Uterus (tissue), 2 donors: ENCODE data around the gene TANGO2.

Experiments used
- CTCF ChIP-seq, 4 experiments: fragments of 200-600 bp in 2 of 4; fragments of 450-650 bp in 2 of 4; sonication (generic) in 2 of 4; IDR thresholded peaks; one replicate each; pipeline ENCODE4 v1.5.1; 2016 to 2019; ENCODE audit warnings: antibody characterized with exemption in 4 of 4, mild to moderate bottlenecking in 2 of 4, moderate library complexity in 1 of 4
- POLR2A ChIP-seq, 2 donors: fragments of 450-650 bp; IDR thresholded peaks; one replicate each; pipeline ENCODE4 v1.6.1; 2016; ENCODE audit warnings: antibody characterized with exemption in 2 of 2, mild to moderate bottlenecking in 1 of 2, moderate library complexity in 1 of 2

DNA sequence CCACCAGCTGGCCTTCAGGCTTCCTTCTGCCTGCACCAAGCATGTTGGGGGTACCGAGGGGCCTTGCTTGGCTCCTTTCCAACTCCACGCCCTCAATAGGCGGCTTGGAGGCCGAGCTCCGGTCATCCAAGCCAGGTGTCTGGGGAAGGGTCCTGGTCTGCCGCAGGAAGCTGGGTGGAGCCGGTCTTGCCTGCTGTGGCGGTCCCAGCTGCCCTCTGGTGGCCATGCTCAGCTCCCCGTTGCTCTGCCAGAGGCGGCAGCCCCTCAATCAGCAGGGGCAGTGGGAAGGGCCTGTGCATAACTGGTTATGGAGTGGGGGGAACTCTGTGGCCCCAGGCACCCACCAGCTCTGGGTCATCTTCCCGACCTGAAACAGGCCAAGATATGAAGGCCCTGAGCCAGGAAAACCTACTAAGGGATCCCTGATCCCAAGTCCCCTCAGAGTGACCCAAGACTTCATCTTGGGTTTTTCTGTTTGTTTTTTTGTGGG is 7.5 kb upstream of the TANGO2 start:
- TF ChIP-seq CTCF (IDR thresholded peaks at IDR 0.05) = peak; percentile 63 to 85 (median 76)
- TF ChIP-seq POLR2A (IDR thresholded peaks at IDR 0.05) = no peak
